Mucosa of rectum (tissue), 2 donors: ENCODE data around the gene JAK1.

Source experiments
- H3K27ac ChIP-seq, 2 donors: one replicate each; pipeline ENCODE4 v1.7.0; 2013; ENCODE audit warnings: inconsistent platforms in 2 of 2, low read depth in 2 of 2, low read length in 2 of 2
- H3K27me3 ChIP-seq, 2 donors: one replicate each; pipeline ENCODE4 v1.7.0; 2013; ENCODE audit warnings: low read length in 2 of 2; ENCODE audit not compliant: control insufficient read depth in 2 of 2, insufficient read depth in 2 of 2
- H3K36me3 ChIP-seq, 2 donors: one replicate each; pipeline ENCODE4 v1.7.0; 2013; ENCODE audit warnings: low read length in 2 of 2; ENCODE audit not compliant: control insufficient read depth in 2 of 2, insufficient read depth in 2 of 2
- H3K4me1 ChIP-seq, 2 donors: one replicate each; pipeline ENCODE4 v1.7.0; 2013; ENCODE audit warnings: low read length in 2 of 2, mild to moderate bottlenecking in 1 of 2; ENCODE audit not compliant: control insufficient read depth in 2 of 2, insufficient read depth in 2 of 2
- H3K4me3 ChIP-seq, 2 donors: one replicate each; pipeline ENCODE4 v1.7.0; 2013; ENCODE audit warnings: low read length in 2 of 2
- H3K9ac ChIP-seq, 2 donors: one replicate each; pipeline ENCODE4 v1.7.0; 2013; ENCODE audit warnings: low read length in 2 of 2, low read depth in 1 of 2, mild to moderate bottlenecking in 1 of 2
- H3K9me3 ChIP-seq, 2 donors: one replicate each; pipeline ENCODE4 v1.7.0; 2013; ENCODE audit warnings: low read length in 2 of 2; ENCODE audit not compliant: control insufficient read depth in 2 of 2
- donor health status: healthy.
- donor health status: Normal muscosa, but diverticular disease.

Gene JAK1

DNA sequence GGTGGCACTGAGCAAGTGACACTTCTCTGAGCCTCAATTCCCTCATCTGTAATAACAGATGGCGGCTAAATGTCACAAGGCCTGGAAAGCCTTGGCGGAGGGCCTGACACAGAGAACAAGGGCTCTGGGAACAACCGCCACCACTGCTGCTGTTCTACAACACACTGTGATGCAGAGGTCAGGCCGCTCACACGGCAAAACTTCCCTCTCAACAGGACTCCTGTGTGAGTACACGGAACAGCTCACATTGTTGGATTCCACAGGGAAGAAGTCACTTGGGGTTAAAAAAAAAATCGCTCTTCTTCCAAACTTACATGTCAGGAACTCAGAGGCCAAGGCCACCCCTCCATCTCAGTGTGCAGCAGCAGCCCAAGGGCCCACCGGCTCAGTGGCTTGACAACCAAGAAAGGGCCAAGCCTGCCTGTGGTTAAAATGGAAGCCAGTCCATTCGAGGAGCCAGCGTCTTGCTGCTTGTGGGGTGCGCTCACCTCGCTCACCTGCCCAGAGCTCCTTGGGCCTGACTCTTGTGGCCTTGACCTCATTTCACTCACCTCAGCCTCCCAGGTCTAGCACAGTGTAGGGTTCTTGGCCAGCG lies 120.4 kb downstream of the JAK1 start:
- H3K4me3 ChIP-seq, result no peak overlapping the region
- H3K27ac ChIP-seq, result no peak overlapping the region
- no peaks in the 10 kb centered on the region for H3K9me3 ChIP-seq
- H3K27me3 ChIP-seq, result no peaks in the 10 kb centered on the region
- peaks cover 57 to 79% of the 10 kb centered on the region in 2 donors for H3K36me3 ChIP-seq
- no peaks in the 10 kb centered on the region for H3K4me1 ChIP-seq
- no peak overlapping the region for H3K9ac ChIP-seq

GRCh38 chr1:64844609-64845008 lies 121.7 kb downstream of the JAK1 start:
- Histone ChIP-seq H3K4me1 (no peaks in the 10 kb centered on the region), H3K36me3 (peaks cover 60 to 77% of the 10 kb centered on the region in 2 donors), H3K27me3 (no peaks in the 10 kb centered on the region), H3K9ac (no peak overlapping the region), H3K4me3 (no peak overlapping the region), H3K27ac (no peak overlapping the region), H3K9me3 (no peaks in the 10 kb centered on the region)

- Histone ChIP-seq H3K4me1 (no peaks in the 10 kb centered on the region), H3K4me3 (no peak overlapping the region), H3K27ac (no peak overlapping the region), H3K36me3 (peaks cover 62 to 78% of the 10 kb centered on the region in 2 donors), H3K9me3 (no peaks in the 10 kb centered on the region), H3K9ac (no peak overlapping the region), H3K27me3 (no peaks in the 10 kb centered on the region)
These were observed 122.2 kb downstream of the JAK1 start for GRCh38 chr1:64844175-64844574.

GRCh38 chr1:64843675-64844074 lies 122.7 kb downstream of the JAK1 start:
- no peak overlapping the region for H3K4me3 ChIP-seq

GRCh38 chr1:64842224-64842623 lies 124.1 kb downstream of the JAK1 start:
- no peak overlapping the region for H3K9ac ChIP-seq
- no peaks in the 10 kb centered on the region for H3K4me1 ChIP-seq
- no peaks in the 10 kb centered on the region for H3K27me3 ChIP-seq
- peaks cover 63 to 71% of the 10 kb centered on the region in 2 donors for H3K36me3 ChIP-seq
- no peak overlapping the region for H3K4me3 ChIP-seq
- H3K9me3 ChIP-seq, result no peaks in the 10 kb centered on the region
- no peak overlapping the region for H3K27ac ChIP-seq

More at GRCh38 chr1:64843675-64844074, 122.7 kb downstream of the JAK1 start:
- Histone ChIP-seq H3K9me3 (no peaks in the 10 kb centered on the region), H3K9ac (no peak overlapping the region), H3K4me1 (no peaks in the 10 kb centered on the region), H3K36me3 (peaks cover 62 to 74% of the 10 kb centered on the region in 2 donors), H3K27me3 (no peaks in the 10 kb centered on the region), H3K27ac (no peak overlapping the region)

DNA sequence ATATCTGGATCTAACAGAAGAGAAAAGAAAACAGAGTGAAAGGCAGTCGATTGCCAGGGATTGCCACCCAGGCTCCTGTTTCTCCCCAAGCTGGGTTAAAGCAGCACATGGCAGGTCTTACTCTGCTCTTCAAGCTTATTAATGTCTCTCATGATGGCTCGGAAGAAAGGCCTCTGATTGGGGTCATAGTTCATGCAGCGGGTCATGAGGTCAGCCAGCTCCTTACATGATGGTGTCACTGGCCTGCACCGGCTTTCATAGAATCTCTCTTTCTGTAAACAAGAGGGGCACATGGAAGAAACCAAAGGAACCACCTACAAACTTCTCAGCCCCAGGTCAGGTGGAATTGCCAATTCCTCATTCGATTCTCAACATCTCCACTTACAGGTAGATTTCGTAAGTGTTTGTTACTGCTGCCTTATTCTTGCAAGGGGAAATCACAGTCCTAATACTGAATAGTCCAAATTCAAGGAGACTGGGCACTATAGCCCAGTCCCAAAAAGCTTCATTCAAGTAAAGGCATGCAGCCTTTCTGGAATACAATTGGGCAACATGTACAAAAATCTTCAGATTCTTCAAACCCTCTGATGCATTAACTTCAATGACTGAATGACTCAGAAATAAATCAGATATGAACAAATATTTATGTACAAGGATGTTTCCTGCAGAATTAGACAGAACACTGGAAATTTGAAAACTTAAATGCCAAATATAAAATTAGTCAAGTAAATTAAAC lies 124.9 kb downstream of the JAK1 start:
- H3K9me3 ChIP-seq, result no peaks in the 10 kb centered on the region
- no peaks in the 10 kb centered on the region for H3K27me3 ChIP-seq
- H3K4me3 ChIP-seq, result no peak overlapping the region
- no peak overlapping the region for H3K9ac ChIP-seq
- no peak overlapping the region for H3K27ac ChIP-seq
- peaks cover 69 to 75% of the 10 kb centered on the region in 2 donors for H3K36me3 ChIP-seq
- no peaks in the 10 kb centered on the region for H3K4me1 ChIP-seq

- Histone ChIP-seq H3K27me3 (no peaks in the 10 kb centered on the region), H3K4me3 (no peak overlapping the region), H3K9me3 (no peaks in the 10 kb centered on the region), H3K27ac (no peak overlapping the region), H3K9ac (no peak overlapping the region), H3K36me3 (peaks cover 69 to 76% of the 10 kb centered on the region in 2 donors), H3K4me1 (no peaks in the 10 kb centered on the region)
These were observed 126.5 kb downstream of the JAK1 start for GRCh38 chr1:64839732-64840405.

- Histone ChIP-seq H3K9me3 (no peaks in the 10 kb centered on the region), H3K36me3 (peaks cover 65 to 75% of the 10 kb centered on the region in 2 donors), H3K4me3 (no peak overlapping the region), H3K27ac (no peak overlapping the region), H3K9ac (no peak overlapping the region), H3K4me1 (no peaks in the 10 kb centered on the region), H3K27me3 (no peaks in the 10 kb centered on the region)
These were observed 127.1 kb downstream of the JAK1 start for GRCh38 chr1:64839261-64839660.

DNA sequence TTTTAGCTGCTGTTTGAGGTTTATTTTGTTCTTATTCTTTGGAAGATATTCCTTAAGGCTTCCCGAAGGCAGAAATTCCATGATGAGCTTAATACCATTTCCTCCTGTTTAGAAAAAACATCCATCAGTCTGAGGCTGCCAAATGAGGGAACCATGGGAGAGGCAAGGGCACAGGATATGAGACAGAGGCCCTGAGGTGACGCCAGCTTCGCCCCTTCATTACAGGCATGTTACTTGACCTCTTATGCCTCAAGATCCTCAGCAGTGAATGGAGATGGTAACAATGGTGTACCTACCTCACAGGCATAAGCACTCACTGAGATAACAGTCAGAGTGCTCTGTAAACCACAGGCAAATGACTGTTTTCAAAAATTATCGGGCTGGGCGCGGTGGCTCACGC lies 127.9 kb downstream of the JAK1 start:
- Histone ChIP-seq H3K27me3 (no peaks in the 10 kb centered on the region), H3K27ac (no peak overlapping the region), H3K4me1 (no peaks in the 10 kb centered on the region), H3K9me3 (no peaks in the 10 kb centered on the region), H3K4me3 (no peak overlapping the region), H3K36me3 (peaks cover 65 to 76% of the 10 kb centered on the region in 2 donors), H3K9ac (no peak overlapping the region)

- H3K9me3 ChIP-seq, result no peaks in the 10 kb centered on the region
- H3K36me3 ChIP-seq, result peaks cover 76 to 78% of the 10 kb centered on the region in 2 donors
- no peak overlapping the region for H3K27ac ChIP-seq
- H3K9ac ChIP-seq, result no peak overlapping the region
- H3K27me3 ChIP-seq, result no peaks in the 10 kb centered on the region
- no peaks in the 10 kb centered on the region for H3K4me1 ChIP-seq
- no peak overlapping the region for H3K4me3 ChIP-seq
These were observed 129.5 kb downstream of the JAK1 start for GRCh38 chr1:64836802-64837201.
